ENCODE results near the gene DCUN1D4.

DNA sequence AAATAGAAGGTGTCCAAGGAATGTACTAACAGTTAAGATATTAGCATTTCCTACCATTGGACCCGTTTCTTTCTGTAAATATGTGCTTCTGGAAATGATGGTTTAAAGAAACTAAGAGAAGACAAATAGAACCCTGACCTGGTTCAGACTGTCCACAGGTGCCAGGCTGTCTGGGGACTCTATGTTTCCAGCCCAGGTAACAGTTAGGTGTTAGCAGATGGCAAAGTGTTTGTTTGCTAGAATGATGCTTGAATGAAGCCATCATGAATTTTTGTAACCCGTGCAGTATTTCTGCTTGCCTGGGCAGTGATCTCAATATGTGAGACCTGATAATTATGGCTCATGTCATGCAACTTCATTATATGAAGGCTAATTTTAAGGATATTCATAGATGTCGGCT, 89.7 kb downstream of the DCUN1D4 start:
- TF ChIP-seq, protein P1, sequence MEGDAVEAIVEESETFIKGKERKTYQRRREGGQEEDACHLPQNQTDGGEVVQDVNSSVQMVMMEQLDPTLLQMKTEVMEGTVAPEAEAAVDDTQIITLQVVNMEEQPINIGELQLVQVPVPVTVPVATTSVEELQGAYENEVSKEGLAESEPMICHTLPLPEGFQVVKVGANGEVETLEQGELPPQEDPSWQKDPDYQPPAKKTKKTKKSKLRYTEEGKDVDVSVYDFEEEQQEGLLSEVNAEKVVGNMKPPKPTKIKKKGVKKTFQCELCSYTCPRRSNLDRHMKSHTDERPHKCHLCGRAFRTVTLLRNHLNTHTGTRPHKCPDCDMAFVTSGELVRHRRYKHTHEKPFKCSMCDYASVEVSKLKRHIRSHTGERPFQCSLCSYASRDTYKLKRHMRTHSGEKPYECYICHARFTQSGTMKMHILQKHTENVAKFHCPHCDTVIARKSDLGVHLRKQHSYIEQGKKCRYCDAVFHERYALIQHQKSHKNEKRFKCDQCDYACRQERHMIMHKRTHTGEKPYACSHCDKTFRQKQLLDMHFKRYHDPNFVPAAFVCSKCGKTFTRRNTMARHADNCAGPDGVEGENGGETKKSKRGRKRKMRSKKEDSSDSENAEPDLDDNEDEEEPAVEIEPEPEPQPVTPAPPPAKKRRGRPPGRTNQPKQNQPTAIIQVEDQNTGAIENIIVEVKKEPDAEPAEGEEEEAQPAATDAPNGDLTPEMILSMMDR (IDR thresholded peaks at IDR 0.05; ENCODE audit: insufficient read depth, low read length, poor library complexity, severe bottlenecking): no peak
- TF ChIP-seq EZH2phosphoT487 (conservative IDR thresholded peaks at IDR 0.05; ENCODE audit: low read length): no peak

Data from SU-DHL-6 (cell line).